Diencephalon (tissue), 1 donor: ENCODE results near the gene TAS2R38. TPM values are rescaled to one million over a fixed set of nuclear protein-coding genes. Genes with fewer than 3 reads are reported as not detected.

ENCODE experiments used
- total RNA-seq: library from RNA; depleted of rRNA; stranded (reverse); fragments of >200 nt; gene quantifications from one replicate; pipeline ENCODE4 v1.2.3, GENCODE V29; 2014

The TAS2R38 gene
- total RNA-seq: not detected

GRCh38 chr7:141973673-141974072 is at the start of gene TAS2R38:
TSS of gene TAS2R38 (minus strand) at chr7:141973773. CDS start at chr7:141973689, 84 bp downstream.

GRCh38 chr7:141946796-141947195 is 26.8 kb downstream of the TAS2R38 start, which contains the start of gene CLEC5A:
TSS of gene CLEC5A (minus strand) at chr7:141946974. CDS start at chr7:141946292, 682 bp downstream.

Other genes starting within 250 kb of the TAS2R38 start
- 87.2 TPM for gene SSBP1, start 235.4 kb downstream of the TAS2R38 start, total RNA-seq
- 4.6 TPM for gene TAS2R3, start 209.7 kb downstream of the TAS2R38 start, total RNA-seq
- gene TAS2R4, start 197.1 kb downstream of the TAS2R38 start, total RNA-seq: 4.4 TPM
- gene TAS2R5, start 183.6 kb downstream of the TAS2R38 start, total RNA-seq: 1.8 TPM
- gene PRSS37, start 132.3 kb downstream of the TAS2R38 start, total RNA-seq: not detected
- gene OR9A4, start 57.4 kb downstream of the TAS2R38 start, total RNA-seq: 0.23 TPM
- gene CLEC5A, start 26.8 kb downstream of the TAS2R38 start, total RNA-seq: under 0.01 TPM
- gene MGAM, start 22.1 kb upstream of the TAS2R38 start, total RNA-seq: 0.46 TPM
- 0.23 TPM for gene MGAM2, start 137.9 kb upstream of the TAS2R38 start, total RNA-seq